ENCODE results near the gene UBR2. TPM values are rescaled to one million over a fixed set of nuclear protein-coding genes. Genes with fewer than 3 reads are reported as not detected.

UBR2 gene
- total and polyA plus RNA-seq, 2 of the 13 experiments (the other 11 are each of a cell fraction or from before 2014, with no cell fraction given), result 17.6 to 29.3 TPM

- TF ChIP-seq ZNF329 (CRISPR knock-in tag; IDR thresholded peaks at IDR 0.05; ENCODE audit: low read depth) (peak; percentile 87; the same call in 1 of the 2 replicates), TEF (CRISPR knock-in tag; IDR thresholded peaks at IDR 0.05) (no peak), HMGXB4 (CRISPR knock-in tag; IDR thresholded peaks at IDR 0.05; ENCODE audit: borderline replicate concordance in 1 of 2, low read depth in 1 of 2) (peak; percentile 94 to 99), ATAD3A (CRISPR knock-in tag; IDR thresholded peaks at IDR 0.05) (no peak), ZNF333 (CRISPR knock-in tag; IDR thresholded peaks at IDR 0.05; ENCODE audit: borderline replicate concordance) (peak; percentile 97; the same call in 1 of the 2 replicates), ZNF576 (CRISPR knock-in tag; IDR thresholded peaks at IDR 0.05) (0 out of 2 replicates have a peak, but pooled peaks have one; percentile 61), PRDM15 (CRISPR knock-in tag; IDR thresholded peaks at IDR 0.05) (no peak), ETV5 (CRISPR knock-in tag; IDR thresholded peaks at IDR 0.05; ENCODE audit: borderline replicate concordance) (peak; percentile 87), UBTF (CRISPR knock-in tag; IDR thresholded peaks at IDR 0.05) (peak; percentile 100), PAX8 (CRISPR knock-in tag; IDR thresholded peaks at IDR 0.05; ENCODE audit: borderline replicate concordance) (0 out of 2 replicates have a peak, but pooled peaks have one; percentile 39), ZSCAN31 (CRISPR knock-in tag; IDR thresholded peaks at IDR 0.05; ENCODE audit: low read depth) (peak; percentile 80), ZNF512 (CRISPR knock-in tag; IDR thresholded peaks at IDR 0.05) (0 out of 2 replicates have a peak, but pooled peaks have one; percentile 42), HES4 (CRISPR knock-in tag; IDR thresholded peaks at IDR 0.05; ENCODE audit: borderline replicate concordance) (peak; percentile 80; the same call in 1 of the 2 replicates), XRCC5 (optimal IDR thresholded peaks at IDR 0.05; ENCODE audit: low read length) (peak; percentile 95), ZSCAN20 (CRISPR knock-in tag; IDR thresholded peaks at IDR 0.05; ENCODE audit: borderline replicate concordance) (peak; percentile 59; the same call in 1 of the 2 replicates), ZNF607 (CRISPR knock-in tag; IDR thresholded peaks at IDR 0.05; ENCODE audit: borderline replicate concordance) (peak; percentile 95)
These were observed at the start of gene UBR2 (continued) for GRCh38 chr6:42563697-42564505.
